Lower lobe of right lung (tissue), 2 donors: Measurements from ENCODE around the gene RRBP1. TPM values are rescaled to one million over a fixed set of nuclear protein-coding genes. Genes with fewer than 3 reads are reported as not detected.

Experiments
- ATAC-seq, 2 donors: fragments of 200-7000 bp; cut with Tn5 transposase; one replicate each; pipeline ENCODE4 v1.9.1; 2020 to 2022; ENCODE audit warnings: mild to moderate bottlenecking in 2 of 2, moderate library complexity in 2 of 2
- DNase-seq: peaks from one replicate; pipeline ENCODE4 v3.0.0-alpha.2; 2020
- H3K27ac ChIP-seq: fragments of 200-600 bp; one replicate; pipeline ENCODE4 v1.8.0; 2022
- H3K27me3 ChIP-seq: fragments of 200-600 bp; one replicate; pipeline ENCODE4 v1.8.0; 2022; ENCODE audit warnings: low read depth
- H3K36me3 ChIP-seq: fragments of 200-600 bp; one replicate; pipeline ENCODE4 v1.8.0; 2022; ENCODE audit warnings: mild to moderate bottlenecking
- H3K4me1 ChIP-seq: fragments of 200-600 bp; one replicate; pipeline ENCODE4 v1.8.0; 2022
- H3K4me3 ChIP-seq: fragments of 200-600 bp; one replicate; pipeline ENCODE4 v1.8.0; 2022; ENCODE audit warnings: mild to moderate bottlenecking
- H3K9me3 ChIP-seq: fragments of 200-600 bp; one replicate; pipeline ENCODE4 v1.8.0; 2022
- intact Hi-C: fragments of 100-400 bp; cut with DNase I; formaldehyde crosslinking; loops from one replicate; pipeline ENCODE4 v1.11.0; 2022
- total RNA-seq: library from RNA; stranded (reverse); fragmentation: NEBNext Ultra II Directional; extraction: Animal tissue kit (Norgen Biotek cat#: 25700); gene quantifications from one replicate; pipeline ENCODE4 v1.2.1, GENCODE V29; 2021
- TF ChIP-seq, protein P1 (sequence below): fragments of 200-600 bp; IDR thresholded peaks from one replicate; pipeline ENCODE4 v1.8.0; 2022; ENCODE audit warnings: antibody characterized with exemption, mild to moderate bottlenecking
- donor health status: DM: no; HTN: yes; CAD: no; lungs with severe emphysema.

RRBP1 gene
- total RNA-seq, 1 donor from 2014 or later = 138 TPM

- Histone ChIP-seq H3K27ac (peak overlapping the region; percentile 71), H3K27me3 (no peaks in the 10 kb centered on the region), H3K4me3 (no peak overlapping the region), H3K4me1 (peaks cover 53% of the 10 kb centered on the region), H3K9me3 (no peaks in the 10 kb centered on the region), H3K36me3 (peaks cover 73% of the 10 kb centered on the region)
- peak; percentile 57 for DNase-seq
- intact Hi-C loops = no loop called here
- peak in 1 of 2 donors; percentile 25 for ATAC-seq
- TF ChIP-seq, protein P1, sequence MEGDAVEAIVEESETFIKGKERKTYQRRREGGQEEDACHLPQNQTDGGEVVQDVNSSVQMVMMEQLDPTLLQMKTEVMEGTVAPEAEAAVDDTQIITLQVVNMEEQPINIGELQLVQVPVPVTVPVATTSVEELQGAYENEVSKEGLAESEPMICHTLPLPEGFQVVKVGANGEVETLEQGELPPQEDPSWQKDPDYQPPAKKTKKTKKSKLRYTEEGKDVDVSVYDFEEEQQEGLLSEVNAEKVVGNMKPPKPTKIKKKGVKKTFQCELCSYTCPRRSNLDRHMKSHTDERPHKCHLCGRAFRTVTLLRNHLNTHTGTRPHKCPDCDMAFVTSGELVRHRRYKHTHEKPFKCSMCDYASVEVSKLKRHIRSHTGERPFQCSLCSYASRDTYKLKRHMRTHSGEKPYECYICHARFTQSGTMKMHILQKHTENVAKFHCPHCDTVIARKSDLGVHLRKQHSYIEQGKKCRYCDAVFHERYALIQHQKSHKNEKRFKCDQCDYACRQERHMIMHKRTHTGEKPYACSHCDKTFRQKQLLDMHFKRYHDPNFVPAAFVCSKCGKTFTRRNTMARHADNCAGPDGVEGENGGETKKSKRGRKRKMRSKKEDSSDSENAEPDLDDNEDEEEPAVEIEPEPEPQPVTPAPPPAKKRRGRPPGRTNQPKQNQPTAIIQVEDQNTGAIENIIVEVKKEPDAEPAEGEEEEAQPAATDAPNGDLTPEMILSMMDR = no peak
Measured at GRCh38 chr20:17614176-17614811, 67.7 kb downstream of the RRBP1 start.

GRCh38 chr20:17613328-17614175 is 68.5 kb downstream of the RRBP1 start:
- ATAC-seq (no peak), DNase-seq (peak; percentile 42)
- intact Hi-C loops = no loop called here
- no peaks in the 10 kb centered on the region for H3K27me3 ChIP-seq
- peaks cover 53% of the 10 kb centered on the region for H3K4me1 ChIP-seq
- peak overlapping the region; percentile 71 for H3K27ac ChIP-seq
- no peak overlapping the region for H3K4me3 ChIP-seq
- no peaks in the 10 kb centered on the region for H3K9me3 ChIP-seq
- peaks cover 71% of the 10 kb centered on the region for H3K36me3 ChIP-seq
- TF ChIP-seq, protein P1 = no peak

DNA sequence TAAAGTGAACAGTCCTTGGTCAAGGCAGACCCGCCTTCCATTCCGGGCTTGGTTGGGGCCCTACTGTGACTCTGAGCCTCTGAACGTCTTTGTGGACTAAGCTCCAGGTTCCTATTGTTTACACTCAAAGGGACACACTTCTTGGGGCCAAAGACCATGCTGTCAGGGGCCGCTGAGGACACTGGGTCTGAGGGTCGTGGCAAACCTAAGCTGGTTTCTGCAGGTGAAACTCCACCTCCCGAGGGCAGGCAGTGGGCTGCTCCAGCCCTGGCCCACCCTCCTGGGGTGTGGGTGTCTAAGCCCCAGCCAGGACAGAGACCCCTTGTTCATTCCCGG is 69.1 kb downstream of the RRBP1 start:
- peak overlapping the region; percentile 71 for H3K27ac ChIP-seq
- DNase-seq = no peak
- ATAC-seq = no peak
- intact Hi-C loops = no loop called here
- no peaks in the 10 kb centered on the region for H3K9me3 ChIP-seq
- H3K4me1 ChIP-seq = peaks cover 50% of the 10 kb centered on the region
- TF ChIP-seq, protein P1 = no peak
- peaks cover 69% of the 10 kb centered on the region for H3K36me3 ChIP-seq
- no peak overlapping the region for H3K4me3 ChIP-seq
- H3K27me3 ChIP-seq = no peaks in the 10 kb centered on the region

- Histone ChIP-seq H3K9me3 (no peaks in the 10 kb centered on the region), H3K4me1 (peaks cover 48% of the 10 kb centered on the region), H3K36me3 (peaks cover 69% of the 10 kb centered on the region), H3K27ac (peak overlapping the region; percentile 71), H3K4me3 (no peak overlapping the region), H3K27me3 (no peaks in the 10 kb centered on the region)
- intact Hi-C loops = no loop called here
- DNase-seq (peak; percentile 65), ATAC-seq (peak; percentile 58 to 60)
- TF ChIP-seq, protein P1 = no peak
Measured at GRCh38 chr20:17612287-17612991, 69.6 kb downstream of the RRBP1 start.

DNA sequence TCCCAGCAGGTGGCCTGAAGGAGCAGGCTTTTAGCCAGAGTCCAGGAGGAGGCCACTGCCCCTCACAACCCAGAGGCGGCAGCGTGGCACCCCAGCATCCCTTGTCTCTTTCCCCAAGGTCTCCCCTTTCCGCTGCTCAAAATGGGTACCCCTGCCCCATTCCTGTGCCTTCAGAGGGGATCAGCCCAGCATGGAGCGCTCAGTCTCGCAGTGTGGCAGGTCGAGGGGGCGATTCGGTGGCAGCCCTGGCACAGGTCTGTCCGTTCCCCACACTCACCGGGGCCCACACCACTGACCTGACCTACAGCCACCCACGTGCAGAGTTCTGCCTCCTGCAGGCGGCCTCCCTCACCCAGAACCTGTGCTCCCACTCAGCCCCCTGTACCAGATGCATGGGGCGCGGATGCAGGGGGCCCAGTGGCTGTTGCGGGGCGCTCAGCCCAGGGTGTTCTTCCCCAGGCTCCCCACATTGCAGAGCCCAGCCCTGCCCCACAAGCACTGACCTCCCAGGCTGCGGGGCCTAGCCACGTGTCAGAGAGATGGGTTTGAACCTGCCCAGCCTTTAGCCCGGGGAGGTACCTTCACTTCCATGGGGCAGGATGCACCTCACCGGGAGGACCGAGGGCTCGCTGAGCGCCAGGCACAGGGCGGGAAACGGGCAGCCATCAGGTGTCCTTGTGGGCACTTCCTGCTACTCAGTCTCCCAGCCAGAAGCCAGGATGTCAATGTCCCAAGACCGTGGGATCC is 70.3 kb downstream of the RRBP1 start:
- Histone ChIP-seq H3K4me3 (no peak overlapping the region), H3K4me1 (peaks cover 48% of the 10 kb centered on the region), H3K9me3 (no peaks in the 10 kb centered on the region), H3K27ac (peak overlapping the region; percentile 71), H3K27me3 (no peaks in the 10 kb centered on the region), H3K36me3 (peaks cover 69% of the 10 kb centered on the region)
- intact Hi-C loops = no loop called here
- TF ChIP-seq, protein P1 = no peak
- peak; percentile 58 for DNase-seq
- peak; percentile 4 to 20 for ATAC-seq
